Breast epithelium (tissue), 4 donors: Measurements from ENCODE around the gene UBTD1. TPM values are rescaled to one million over a fixed set of nuclear protein-coding genes. Genes with fewer than 3 reads are reported as not detected.

ENCODE experiments used
- DNase-seq, 2 donors: peaks; one replicate each; pipeline ENCODE4 v3.0.0-alpha.2; 2019; ENCODE audit warnings: low spot score in 2 of 2
- H3K27ac ChIP-seq, 2 donors: fragments of 200-600 bp; sonication (generic) in 1 of 2; one replicate each; pipeline ENCODE4 v1.5.1; 2016 to 2019; ENCODE audit warnings: mild to moderate bottlenecking in 1 of 2
- H3K27me3 ChIP-seq, 2 donors: fragments of 200-600 bp; sonication (generic) in 1 of 2; one replicate each; pipeline versions ENCODE4 v1.5.1 to v1.6.0; 2017 to 2019; ENCODE audit warnings: control low read depth in 1 of 2, mild to moderate bottlenecking in 1 of 2
- H3K36me3 ChIP-seq: fragments of 200-600 bp; one replicate; pipeline ENCODE4 v1.5.1; 2019
- H3K4me1 ChIP-seq, 2 donors: fragments of 200-600 bp; sonication (generic); one replicate each; pipeline ENCODE4 v1.5.1; 2016 to 2019; ENCODE audit warnings: control low read depth in 1 of 2
- H3K4me3 ChIP-seq, 3 donors: fragments of 200-600 bp; sonication (generic); 1 replicate in 2 of 3; 2 replicates in 1 of 3; pipeline ENCODE4 v1.5.1; 2016 to 2019; ENCODE audit warnings: mild to moderate bottlenecking in 3 of 3, moderate library complexity in 2 of 3
- H3K9me3 ChIP-seq, 2 donors: fragments of 200-600 bp; sonication (generic) in 1 of 2; one replicate each; pipeline ENCODE4 v1.5.1; 2016 to 2019; ENCODE audit warnings: control low read depth in 1 of 2
- CTCF ChIP-seq, 3 donors: fragments of 450-650 bp; IDR thresholded peaks; one replicate each; pipeline ENCODE4 v1.5.1; 2016 to 2017; ENCODE audit warnings: antibody characterized with exemption in 3 of 3, mild to moderate bottlenecking in 3 of 3, moderate library complexity in 3 of 3
- POLR2A ChIP-seq: fragments of 450-650 bp; IDR thresholded peaks from one replicate; pipeline ENCODE4 v1.6.1; 2016; ENCODE audit warnings: antibody characterized with exemption, mild to moderate bottlenecking, moderate library complexity
- POLR2AphosphoS5 ChIP-seq, 3 donors: sonication (generic); formaldehyde crosslinking; IDR thresholded peaks; one replicate each; pipeline ENCODE4 v1.6.1; 2017; ENCODE audit warnings: antibody characterized with exemption in 3 of 3
- intact Hi-C: fragments of 100-400 bp; cut with DNase I; formaldehyde crosslinking; loops from one replicate; pipeline ENCODE4 v1.15.1; 2023; ENCODE audit warnings: low total_unique reads
- total RNA-seq, 3 donors: library from RNA; depleted of rRNA; stranded (reverse); fragments of >200 nt; gene quantifications; one replicate each; pipeline ENCODE4 v1.1.0, GENCODE V29; 2016

UBTD1 gene
- total RNA-seq, 3 donors from 2014 or later = 9.9 to 14.7 (median 12.4) TPM

GRCh38 chr10:97518301-97519043 is 19.7 kb downstream of the UBTD1 start:
- Histone ChIP-seq H3K4me1 (peaks cover 0 to 7% of the 10 kb centered on the region in 2 donors), H3K27ac (peak overlapping the region; percentile 54 to 71)
- intact Hi-C loops = no loop called here

GRCh38 chr10:97519342-97519741 is 20.6 kb downstream of the UBTD1 start:
- TF ChIP-seq POLR2AphosphoS5 (IDR thresholded peaks at IDR 0.05) (no peak), CTCF (IDR thresholded peaks at IDR 0.05) (no peak), POLR2A (no peak)
- H3K27ac ChIP-seq = no peak overlapping the region
- no peak overlapping the region for H3K4me3 ChIP-seq
- no peaks in the 10 kb centered on the region for H3K27me3 ChIP-seq
- no peaks in the 10 kb centered on the region for H3K36me3 ChIP-seq
- DNase-seq = no peak
- intact Hi-C loops = no loop called here
- H3K9me3 ChIP-seq = no peaks in the 10 kb centered on the region
- H3K4me1 ChIP-seq = peaks cover 0 to 7% of the 10 kb centered on the region in 2 donors

More at GRCh38 chr10:97518301-97519043, 19.7 kb downstream of the UBTD1 start:
- Histone ChIP-seq H3K36me3 (no peaks in the 10 kb centered on the region), H3K9me3 (no peaks in the 10 kb centered on the region), H3K4me3 (no peak overlapping the region), H3K27me3 (no peaks in the 10 kb centered on the region)
- TF ChIP-seq POLR2A (no peak), POLR2AphosphoS5 (IDR thresholded peaks at IDR 0.05) (no peak), CTCF (IDR thresholded peaks at IDR 0.05) (no peak)
- DNase-seq = no peak

- no peaks in the 10 kb centered on the region for H3K36me3 ChIP-seq
- intact Hi-C loops = no loop called here
- H3K27ac ChIP-seq = no peak overlapping the region
- peaks cover 0 to 7% of the 10 kb centered on the region in 2 donors for H3K4me1 ChIP-seq
- no peak for TF ChIP-seq POLR2AphosphoS5 (IDR thresholded peaks at IDR 0.05)
- no peak for TF ChIP-seq POLR2A
- TF ChIP-seq CTCF (IDR thresholded peaks at IDR 0.05) = no peak
- DNase-seq = no peak
- H3K9me3 ChIP-seq = no peaks in the 10 kb centered on the region
- H3K4me3 ChIP-seq = no peak overlapping the region
- no peaks in the 10 kb centered on the region for H3K27me3 ChIP-seq
Observed at GRCh38 chr10:97520520-97520919, 21.8 kb downstream of the UBTD1 start.

- no peak for TF ChIP-seq POLR2A
- no peak for TF ChIP-seq CTCF (IDR thresholded peaks at IDR 0.05)
- TF ChIP-seq POLR2AphosphoS5 (IDR thresholded peaks at IDR 0.05) = no peak
- H3K36me3 ChIP-seq = no peaks in the 10 kb centered on the region
- no peaks in the 10 kb centered on the region for H3K27me3 ChIP-seq
- H3K27ac ChIP-seq = no peak overlapping the region
- peaks cover 0 to 7% of the 10 kb centered on the region in 2 donors for H3K4me1 ChIP-seq
- no peaks in the 10 kb centered on the region for H3K9me3 ChIP-seq
- intact Hi-C loops = no loop called here
- no peak for DNase-seq
- no peak overlapping the region for H3K4me3 ChIP-seq
Observed at GRCh38 chr10:97520978-97521761, 22.4 kb downstream of the UBTD1 start.

- peaks cover 0 to 7% of the 10 kb centered on the region in 2 donors for H3K4me1 ChIP-seq
- intact Hi-C loops = no loop called here
- H3K9me3 ChIP-seq = no peaks in the 10 kb centered on the region
- no peak for DNase-seq
- H3K4me3 ChIP-seq = no peak overlapping the region
- no peak for TF ChIP-seq CTCF (IDR thresholded peaks at IDR 0.05)
- TF ChIP-seq POLR2A = no peak
- TF ChIP-seq POLR2AphosphoS5 (IDR thresholded peaks at IDR 0.05) = no peak
- no peaks in the 10 kb centered on the region for H3K27me3 ChIP-seq
- H3K36me3 ChIP-seq = no peaks in the 10 kb centered on the region
- no peak overlapping the region for H3K27ac ChIP-seq
Observed at GRCh38 chr10:97522071-97522470, 23.3 kb downstream of the UBTD1 start.
